CD8-positive, alpha-beta memory T cell (primary cell): ENCODE results near the gene RCE1. TPM values are rescaled to one million over a fixed set of nuclear protein-coding genes. Genes with fewer than 3 reads are reported as not detected.
A peak's percentile ranks its signal among the peaks of the same experiment; 100 is the strongest.

ENCODE experiments used
- CTCF ChIA-PET: fragments of 350-600 bp; sonication (Branson Sonifier 250); formaldehyde crosslinking; loops from one replicate; lab custom pipeline; 2021; ENCODE audit warnings: antibody characterized with exemption; lab: Charles Lee
- POLR2A ChIA-PET: fragments of 350-600 bp; sonication (Branson Sonifier 250); formaldehyde crosslinking; loops from one replicate; lab custom pipeline; 2021; ENCODE audit warnings: antibody characterized with exemption; lab: Charles Lee
- DNase-seq, 5 donors: peaks; one replicate each; pipeline versions ENCODE4 v3.0.0 to v3.0.0-alpha.2; 2020 to 2022; ENCODE audit warnings: mixed read lengths in 1 of 5
- H3K27ac ChIP-seq: one replicate; pipeline ENCODE4 v1.7.0; 2013; ENCODE audit warnings: low read depth, mild to moderate bottlenecking, low read length, moderate library complexity
- H3K27me3 ChIP-seq: 2 replicates; pipeline ENCODE4 v1.7.0; 2013; ENCODE audit warnings: low read length, mild to moderate bottlenecking; ENCODE audit not compliant: insufficient read depth, poor library complexity, severe bottlenecking
- H3K36me3 ChIP-seq: 2 replicates; pipeline ENCODE4 v1.7.0; 2013; ENCODE audit warnings: mild to moderate bottlenecking, low read length, moderate library complexity; ENCODE audit not compliant: insufficient read depth
- H3K4me1 ChIP-seq: 2 replicates; pipeline ENCODE4 v1.7.0; 2013; ENCODE audit warnings: mild to moderate bottlenecking, low read length, moderate library complexity; ENCODE audit not compliant: insufficient read depth
- H3K4me3 ChIP-seq: 2 replicates; pipeline ENCODE4 v1.7.0; 2013; ENCODE audit warnings: mild to moderate bottlenecking, low read length
- H3K9me3 ChIP-seq: 2 replicates; pipeline ENCODE4 v1.7.0; 2013; ENCODE audit warnings: mild to moderate bottlenecking, low read length
- H3K27ac Mint-ChIP-seq, 8 donors: one replicate each; pipeline ENCODE4 v1.8.0; 2020 to 2021; ENCODE audit warnings: mixed read lengths in 8 of 8, mild to moderate bottlenecking in 6 of 8, inconsistent platforms in 3 of 8, moderate library complexity in 3 of 8
- H3K27me3 Mint-ChIP-seq, 2 donors: one replicate each; pipeline ENCODE4 v1.8.0; 2020 to 2021; ENCODE audit warnings: mixed read lengths in 2 of 2, mild to moderate bottlenecking in 1 of 2, moderate library complexity in 1 of 2
- H3K36me3 Mint-ChIP-seq, 3 donors: one replicate each; pipeline ENCODE4 v1.8.0; 2020 to 2021; ENCODE audit warnings: mixed read lengths in 3 of 3, inconsistent platforms in 1 of 3, mild to moderate bottlenecking in 1 of 3
- H3K4me1 Mint-ChIP-seq, 3 donors: one replicate each; pipeline ENCODE4 v1.8.0; 2020 to 2021; ENCODE audit warnings: mixed read lengths in 3 of 3, inconsistent platforms in 1 of 3, mild to moderate bottlenecking in 1 of 3
- H3K4me3 Mint-ChIP-seq, 7 donors: one replicate each; pipeline ENCODE4 v1.8.0; 2020 to 2021; ENCODE audit warnings: mixed read lengths in 7 of 7, mild to moderate bottlenecking in 6 of 7, moderate library complexity in 4 of 7, inconsistent platforms in 2 of 7
- H3K9me3 Mint-ChIP-seq, 5 donors: one replicate each; pipeline ENCODE4 v1.8.0; 2020 to 2022; ENCODE audit warnings: mixed read lengths in 5 of 5, mild to moderate bottlenecking in 3 of 5, moderate library complexity in 2 of 5, inconsistent platforms in 1 of 5
- polyA plus RNA-seq: library from polyadenylated mRNA; unstranded; fragments of 300-500 nt; fragmentation: Illumina TruSeq; gene quantifications from one replicate; pipeline ENCODE4 v1.2.3, GENCODE V29; 2021
- total RNA-seq, 2 experiments: library from RNA; stranded (reverse); gene quantifications; one replicate each; pipeline ENCODE4 v1.2.3, GENCODE V29; 2021

Gene RCE1
- total and polyA plus RNA-seq, 3 experiments from 2014 or later: 32.8 to 41.2 (median 34.1) TPM

DNA sequence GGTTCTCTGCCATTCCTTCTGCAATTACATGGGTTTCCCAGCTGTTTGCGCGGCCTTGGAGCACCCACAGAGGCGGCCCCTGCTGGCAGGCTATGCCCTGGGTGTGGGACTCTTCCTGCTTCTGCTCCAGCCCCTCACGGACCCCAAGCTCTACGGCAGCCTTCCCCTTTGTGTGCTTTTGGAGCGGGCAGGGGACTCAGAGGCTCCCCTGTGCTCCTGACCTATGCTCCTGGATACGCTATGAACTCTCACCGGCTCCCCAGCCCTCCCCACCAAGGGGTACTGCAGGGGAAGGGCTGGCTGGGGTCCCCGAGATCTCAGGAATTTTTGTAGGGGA is 2.6 kb downstream of the RCE1 start:
- no peaks in the 10 kb centered on the region for H3K9me3 Mint-ChIP-seq
- Histone ChIP-seq H3K36me3 (peaks cover 6% of the 10 kb centered on the region), H3K27me3 (no peaks in the 10 kb centered on the region), H3K4me1 (peaks cover 26% of the 10 kb centered on the region), H3K4me3 (no peak overlapping the region), H3K9me3 (no peaks in the 10 kb centered on the region), H3K27ac (no peak overlapping the region)
- H3K27ac Mint-ChIP-seq: peak overlapping the region in 2 of 8 donors; percentile 26 to 54
- H3K4me1 Mint-ChIP-seq: peaks cover 25 to 35% (median 27%) of the 10 kb centered on the region in 3 donors
- peak in 1 of 5 donors; percentile 32 for DNase-seq
- ChIA-PET CTCF (no interaction called here), POLR2A (interaction anchor here (0.8 to 4.6 kb wide), 2 partner anchors 9 to 10 kb away, joined by 6 to 45 read pairs; no protein-coding TSS in a partner anchor)
- H3K4me3 Mint-ChIP-seq: peak overlapping the region in 3 of 7 donors; percentile 29 to 98 (median 44)
- H3K36me3 Mint-ChIP-seq: peaks cover 0 to 45% (median 0%) of the 10 kb centered on the region in 3 donors
- H3K27me3 Mint-ChIP-seq: peaks cover 0 to 1% of the 10 kb centered on the region in 2 donors

DNA sequence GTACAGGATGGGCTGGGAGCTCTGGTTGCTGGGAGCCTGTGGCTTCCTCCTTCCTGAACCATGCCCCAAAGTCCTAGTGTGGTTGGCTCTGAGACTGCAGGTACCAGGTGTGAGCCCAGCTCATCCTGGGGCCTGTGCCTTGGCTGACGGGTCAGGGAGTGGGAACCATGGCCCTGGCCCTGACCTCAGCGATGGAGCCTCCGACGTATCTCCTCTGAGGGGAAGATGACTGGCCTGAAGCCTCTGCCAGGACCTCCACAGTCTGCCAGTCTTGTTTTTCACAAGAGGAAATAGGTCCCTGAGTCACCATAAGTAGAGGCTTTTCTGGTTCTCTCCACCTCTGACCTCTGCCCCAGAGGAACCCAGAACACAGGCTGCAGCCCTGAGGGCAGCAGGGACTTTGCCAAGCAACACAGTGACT is 3.4 kb downstream of the RCE1 start:
- Histone ChIP-seq H3K27me3 (no peaks in the 10 kb centered on the region), H3K36me3 (peaks cover 6% of the 10 kb centered on the region), H3K4me1 (peaks cover 18% of the 10 kb centered on the region), H3K9me3 (no peaks in the 10 kb centered on the region), H3K4me3 (no peak overlapping the region), H3K27ac (no peak overlapping the region)
- H3K27ac Mint-ChIP-seq: peak overlapping the region in 4 of 8 donors; percentile 35 to 92 (median 60)
- peak in 1 of 5 donors; percentile 45 for DNase-seq
- H3K4me1 Mint-ChIP-seq: peaks cover 18 to 29% (median 22%) of the 10 kb centered on the region in 3 donors
- H3K4me3 Mint-ChIP-seq: peak overlapping the region in 3 of 7 donors; percentile 5 to 61 (median 25)
- H3K36me3 Mint-ChIP-seq: peaks cover 0 to 43% (median 0%) of the 10 kb centered on the region in 3 donors
- ChIA-PET CTCF (no interaction called here), POLR2A (interaction anchor here (0.8 kb wide), 1 partner anchor 11 kb away, joined by 6 read pairs; no protein-coding TSS in a partner anchor)
- H3K9me3 Mint-ChIP-seq: no peaks in the 10 kb centered on the region
- H3K27me3 Mint-ChIP-seq: peaks cover 0 to 1% of the 10 kb centered on the region in 2 donors

DNA sequence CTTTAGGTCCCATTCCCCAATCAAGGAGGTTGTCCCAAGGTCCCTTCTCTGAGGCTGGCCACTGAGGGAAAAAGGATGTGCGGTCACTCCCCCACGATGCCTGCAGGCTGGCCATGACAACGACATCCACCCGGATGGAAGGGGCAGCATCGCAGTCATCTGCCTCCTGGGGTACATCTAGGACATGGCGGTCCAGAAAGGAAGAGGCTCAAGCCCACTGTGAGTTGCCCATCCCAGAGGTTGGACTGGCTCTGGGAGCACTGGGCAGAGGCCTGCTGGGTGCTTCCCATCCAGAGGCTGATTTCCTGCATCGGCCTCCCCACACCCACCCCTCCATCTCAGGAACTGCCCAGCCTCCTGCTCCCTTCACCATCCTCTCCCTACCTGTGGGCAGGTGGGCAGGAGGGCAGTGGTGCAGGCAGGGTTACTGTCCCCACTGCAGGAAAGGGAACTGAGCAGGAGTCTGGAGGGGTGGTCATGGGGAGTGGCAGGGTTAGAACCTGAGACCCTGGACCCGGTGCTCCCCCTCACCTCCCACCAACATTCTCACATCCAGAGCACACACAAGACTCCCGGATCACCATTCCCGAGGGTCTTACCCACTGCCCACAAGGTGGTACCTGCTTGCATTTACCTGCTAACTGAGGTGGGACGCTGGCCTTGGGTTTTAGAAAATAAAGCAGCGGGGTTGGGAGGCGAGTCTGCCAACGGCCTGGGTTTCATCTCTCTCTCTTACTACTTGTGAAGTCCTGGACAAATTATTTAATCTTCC is 4.4 kb downstream of the RCE1 start:
- Histone ChIP-seq H3K36me3 (peaks cover 6% of the 10 kb centered on the region), H3K9me3 (no peaks in the 10 kb centered on the region), H3K4me1 (peaks cover 9% of the 10 kb centered on the region), H3K27me3 (no peaks in the 10 kb centered on the region), H3K4me3 (no peak overlapping the region), H3K27ac (no peak overlapping the region)
- peak in 1 of 5 donors; percentile 40 for DNase-seq
- H3K4me1 Mint-ChIP-seq: peaks cover 9 to 19% (median 13%) of the 10 kb centered on the region in 3 donors
- peak overlapping the region in 1 of 8 donors; percentile 50 for H3K27ac Mint-ChIP-seq
- H3K9me3 Mint-ChIP-seq: no peaks in the 10 kb centered on the region
- H3K36me3 Mint-ChIP-seq: peaks cover 0 to 38% (median 0%) of the 10 kb centered on the region in 3 donors
- H3K27me3 Mint-ChIP-seq: peaks cover 0 to 2% of the 10 kb centered on the region in 2 donors
- POLR2A ChIA-PET: no interaction called here
- CTCF ChIA-PET: no interaction called here
- H3K4me3 Mint-ChIP-seq: peak overlapping the region in 1 of 7 donors; percentile 54

DNA sequence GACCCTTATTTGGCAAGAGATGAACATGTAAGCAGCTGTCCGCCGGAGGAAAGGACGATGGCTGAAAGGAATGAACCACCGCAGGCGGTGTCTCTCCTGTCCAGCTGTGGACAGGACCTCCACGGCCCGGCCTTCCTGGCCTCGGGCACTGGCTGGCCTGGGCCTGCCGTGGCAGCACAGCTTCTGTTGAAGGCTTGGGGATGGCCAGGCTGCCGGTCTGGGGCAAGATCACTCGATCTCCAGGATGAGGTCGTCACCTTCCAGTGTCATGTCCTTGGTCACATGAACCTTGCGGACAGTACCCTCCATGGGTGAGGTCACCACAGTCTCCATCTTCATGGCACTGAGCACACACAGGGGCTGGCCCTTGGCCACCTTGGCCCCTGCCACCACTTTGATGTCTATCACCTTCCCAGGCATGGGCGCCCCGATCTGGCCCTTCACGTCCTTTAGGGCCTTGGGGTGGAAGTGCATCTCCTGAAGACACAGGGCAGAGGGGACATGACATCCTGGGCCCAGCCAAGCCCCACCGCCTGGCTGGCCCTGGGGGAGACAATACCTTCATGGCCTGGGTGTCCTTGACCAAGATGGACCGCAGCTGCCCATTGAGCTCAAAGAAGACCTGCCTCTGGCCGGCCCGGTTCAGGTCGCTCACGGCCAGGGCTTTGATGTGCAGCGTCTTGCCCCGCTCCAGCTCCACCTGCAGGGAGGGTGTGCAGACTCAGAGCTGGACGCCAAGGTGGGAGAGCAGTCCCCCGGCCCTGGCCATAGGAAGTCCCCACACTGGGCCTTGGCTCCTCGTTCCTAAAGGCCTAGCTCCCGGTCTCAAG is 5.6 kb downstream of the RCE1 start:
- Mint-ChIP-seq H3K27ac (peak overlapping the region in 1 of 8 donors; percentile 3), H3K4me1 (peaks cover 7 to 16% (median 13%) of the 10 kb centered on the region in 3 donors), H3K9me3 (no peaks in the 10 kb centered on the region), H3K4me3 (peak overlapping the region in 1 of 7 donors; percentile 16), H3K36me3 (peaks cover 0 to 35% (median 0%) of the 10 kb centered on the region in 3 donors), H3K27me3 (peaks cover 0 to 2% of the 10 kb centered on the region in 2 donors)
- Histone ChIP-seq H3K27ac (no peak overlapping the region), H3K9me3 (no peaks in the 10 kb centered on the region), H3K36me3 (peaks cover 6% of the 10 kb centered on the region), H3K4me1 (peaks cover 7% of the 10 kb centered on the region), H3K4me3 (no peak overlapping the region), H3K27me3 (no peaks in the 10 kb centered on the region)
- peak in 1 of 5 donors; percentile 43 for DNase-seq
- ChIA-PET CTCF (no interaction called here), POLR2A (no interaction called here)

GRCh38 chr11:66849501-66850234 is 6.4 kb downstream of the RCE1 start:
- peak in 1 of 5 donors; percentile 40 for DNase-seq
- ChIA-PET CTCF (no interaction called here), POLR2A (no interaction called here)
- no peaks in the 10 kb centered on the region for H3K9me3 Mint-ChIP-seq
- H3K27ac Mint-ChIP-seq: no peak overlapping the region
- Histone ChIP-seq H3K27ac (no peak overlapping the region), H3K4me3 (no peak overlapping the region), H3K36me3 (peaks cover 6% of the 10 kb centered on the region), H3K9me3 (no peaks in the 10 kb centered on the region), H3K27me3 (no peaks in the 10 kb centered on the region), H3K4me1 (no peaks in the 10 kb centered on the region)
- peaks cover 0 to 8% (median 6%) of the 10 kb centered on the region in 3 donors for H3K4me1 Mint-ChIP-seq
- H3K36me3 Mint-ChIP-seq: peaks cover 0 to 30% (median 0%) of the 10 kb centered on the region in 3 donors
- peaks cover 0 to 1% of the 10 kb centered on the region in 2 donors for H3K27me3 Mint-ChIP-seq
- H3K4me3 Mint-ChIP-seq: no peak overlapping the region

- H3K27ac ChIP-seq: no peak overlapping the region
- no peak overlapping the region for H3K4me3 ChIP-seq
- H3K9me3 ChIP-seq: no peaks in the 10 kb centered on the region
- no peak overlapping the region for H3K4me3 Mint-ChIP-seq
- peaks cover 1% of the 10 kb centered on the region for H3K36me3 ChIP-seq
- no peak overlapping the region for H3K27ac Mint-ChIP-seq
- ChIA-PET CTCF (no interaction called here), POLR2A (no interaction called here)
- H3K27me3 ChIP-seq: no peaks in the 10 kb centered on the region
- H3K4me1 Mint-ChIP-seq: peaks cover 0 to 4% (median 2%) of the 10 kb centered on the region in 3 donors
- H3K4me1 ChIP-seq: no peaks in the 10 kb centered on the region
- peaks cover 0 to 1% of the 10 kb centered on the region in 2 donors for H3K27me3 Mint-ChIP-seq
- peaks cover 0 to 25% (median 0%) of the 10 kb centered on the region in 3 donors for H3K36me3 Mint-ChIP-seq
- no peak for DNase-seq
- no peaks in the 10 kb centered on the region for H3K9me3 Mint-ChIP-seq
Observed at GRCh38 chr11:66850235-66850587, 7.0 kb downstream of the RCE1 start.

GRCh38 chr11:66850588-66851238 is 7.5 kb downstream of the RCE1 start:
- Mint-ChIP-seq H3K27me3 (peaks cover 0 to 1% of the 10 kb centered on the region in 2 donors), H3K36me3 (peaks cover 0 to 20% (median 0%) of the 10 kb centered on the region in 3 donors), H3K4me1 (peaks cover 4 to 5% (median 4%) of the 10 kb centered on the region in 3 donors), H3K27ac (no peak overlapping the region), H3K9me3 (no peaks in the 10 kb centered on the region), H3K4me3 (no peak overlapping the region)
- Histone ChIP-seq H3K36me3 (no peaks in the 10 kb centered on the region), H3K4me3 (no peak overlapping the region), H3K4me1 (peaks cover 4% of the 10 kb centered on the region), H3K9me3 (no peaks in the 10 kb centered on the region), H3K27ac (no peak overlapping the region), H3K27me3 (no peaks in the 10 kb centered on the region)
- POLR2A ChIA-PET: no interaction called here
- CTCF ChIA-PET: no interaction called here
- DNase-seq: peak in 1 of 5 donors; percentile 35
